H1 (cell line): ENCODE data around the gene RBM6. TPM values are rescaled to one million over a fixed set of nuclear protein-coding genes. Genes with fewer than 3 reads are reported as not detected.

Source experiments
- CTCF ChIA-PET: fragments of 300-600 bp; sonication (Branson Sonifier 250); formaldehyde crosslinking; loops from one replicate; lab custom pipeline; 2021; ENCODE audit not compliant: partially characterized antibody; lab: Charles Lee
- POLR2A ChIA-PET: fragments of 300-600 bp; sonication (Branson Sonifier 250); formaldehyde crosslinking; loops from one replicate; lab custom pipeline; 2021; ENCODE audit warnings: inconsistent platforms; ENCODE audit not compliant: partially characterized antibody; lab: Charles Lee
- DNase-seq, 2 experiments: peaks; one replicate each; pipeline versions ENCODE4 v3.0.0 to v3.0.0-alpha.2; 2010 to 2022; ENCODE audit warnings: low spot score in 2 of 2, low read depth in 1 of 2, mixed read lengths in 1 of 2
- FAIRE-seq: peaks from 2 replicates; lab custom pipeline; 2011; peaks lifted over from hg19 to GRCh38; lab: Jason Lieb, UNC
- H2AFZ ChIP-seq: 2 replicates; pipeline ENCODE4 v1.8.1; 2012; ENCODE audit warnings: low read length, inconsistent platforms
- H2AK5ac ChIP-seq: 2 replicates; pipeline ENCODE4 v1.6.1; 2013; ENCODE audit warnings: low read depth, low read length
- H2BK120ac ChIP-seq: replicated peaks from 2 replicates; pipeline ENCODE3; 2013; ENCODE audit warnings: low read depth, low read length, inconsistent platforms
- H2BK12ac ChIP-seq: 2 replicates; pipeline ENCODE4 v1.6.1; 2013; ENCODE audit warnings: low read depth, low read length
- H2BK15ac ChIP-seq: 2 replicates; pipeline ENCODE4 v1.6.1; 2013; ENCODE audit warnings: low read length
- H2BK20ac ChIP-seq: 2 replicates; pipeline ENCODE4 v1.6.1; 2013; ENCODE audit warnings: low read length
- H2BK5ac ChIP-seq: 2 replicates; pipeline ENCODE4 v1.6.1; 2013; ENCODE audit warnings: low read depth, low read length
- H3K14ac ChIP-seq: 2 replicates; pipeline ENCODE4 v1.6.1; 2013; ENCODE audit warnings: inconsistent platforms; ENCODE audit not compliant: insufficient read length
- H3K18ac ChIP-seq: 2 replicates; pipeline ENCODE4 v1.6.1; 2013; ENCODE audit warnings: low read length; ENCODE audit errors: extremely low read depth
- H3K23ac ChIP-seq: 2 replicates; pipeline ENCODE4 v1.6.1; 2013; ENCODE audit warnings: inconsistent platforms; ENCODE audit not compliant: insufficient read length
- H3K23me2 ChIP-seq: 2 replicates; pipeline ENCODE4 v1.6.1; 2013; ENCODE audit warnings: low read depth, low read length
- H3K27ac ChIP-seq: 2 replicates; pipeline ENCODE4 v1.6.1; 2011; ENCODE audit warnings: low read depth, low read length, inconsistent platforms
- H3K27me3 ChIP-seq, 4 experiments: replicated peaks in 1 of 4; 1 replicate in 1 of 4; 2 replicates in 3 of 4; pipeline versions ENCODE4 v1.6.1 to v1.8.1; 2011 to 2013; ENCODE audit warnings: low read length in 3 of 4, mild to moderate bottlenecking in 3 of 4, inconsistent platforms in 2 of 4, mixed read lengths in 2 of 4, moderate library complexity in 1 of 4; ENCODE audit not compliant: control insufficient read depth in 3 of 4, insufficient read depth in 3 of 4; ENCODE audit errors: extremely low read depth in 1 of 4
- H3K36me3 ChIP-seq, 4 experiments: 2 replicates each; pipeline versions ENCODE4 v1.6.1 to v1.8.1; 2011 to 2013; ENCODE audit warnings: mild to moderate bottlenecking in 4 of 4, low read length in 3 of 4, moderate library complexity in 2 of 4, control low read depth in 1 of 4, inconsistent platforms in 1 of 4; ENCODE audit not compliant: insufficient read depth in 4 of 4, control insufficient read depth in 2 of 4
- H3K4ac ChIP-seq: replicated peaks from 2 replicates; pipeline ENCODE3; 2013; ENCODE audit warnings: low read length, low read depth, mixed read lengths, inconsistent platforms; ENCODE audit not compliant: insufficient read length
- H3K4me1 ChIP-seq, 4 experiments: replicated peaks in 1 of 4; 1 replicate in 1 of 4; 2 replicates in 3 of 4; pipeline versions ENCODE4 v1.6.1 to v1.8.1; 2011 to 2013; ENCODE audit warnings: low read length in 3 of 4, inconsistent platforms in 2 of 4, mixed read lengths in 1 of 4; ENCODE audit not compliant: insufficient read depth in 4 of 4, control insufficient read depth in 3 of 4
- H3K4me2 ChIP-seq, 2 experiments: 2 replicates each; pipeline versions ENCODE4 v1.6.1 to v1.8.1; 2011 to 2013; ENCODE audit warnings: low read depth in 2 of 2, low read length in 2 of 2, control low read depth in 1 of 2, inconsistent platforms in 1 of 2, mild to moderate bottlenecking in 1 of 2; ENCODE audit not compliant: insufficient read depth in 1 of 2
- H3K4me3 ChIP-seq, 4 experiments: fragments of 200-600, 300-600 bp in 1 of 4; sonication (generic), shearing (Covaris generic), sonication (Bioruptor Twin) in 1 of 4; 2 replicates each; pipeline versions ENCODE4 v1.5.1 to v1.8.1; 2011 to 2016; ENCODE audit warnings: low read length in 4 of 4, low read depth in 3 of 4, control low read depth in 2 of 4, inconsistent platforms in 2 of 4, mild to moderate bottlenecking in 2 of 4, mixed read lengths in 1 of 4, moderate library complexity in 1 of 4; ENCODE audit not compliant: insufficient read depth in 2 of 4; ENCODE audit errors: extremely low read depth in 1 of 4
- H3K56ac ChIP-seq: replicated peaks from 2 replicates; pipeline ENCODE3; 2013; ENCODE audit warnings: low read depth, mild to moderate bottlenecking, mixed read lengths, low read length, inconsistent platforms; ENCODE audit not compliant: insufficient read length
- H3K79me1 ChIP-seq: 2 replicates; pipeline ENCODE4 v1.6.1; 2013; ENCODE audit warnings: low read depth, low read length, control low read depth
- H3K79me2 ChIP-seq, 2 experiments: 2 replicates each; pipeline versions ENCODE4 v1.6.1 to v1.8.1; 2012 to 2013; ENCODE audit warnings: low read length in 2 of 2, mild to moderate bottlenecking in 2 of 2, inconsistent platforms in 1 of 2; ENCODE audit not compliant: insufficient read depth in 2 of 2, control insufficient read depth in 1 of 2
- H3K9ac ChIP-seq, 4 experiments: replicated peaks in 1 of 4; 1 replicate in 1 of 4; 2 replicates in 3 of 4; pipeline versions ENCODE4 v1.6.1 to v1.8.1; 2011 to 2013; ENCODE audit warnings: low read depth in 3 of 4, low read length in 3 of 4, control low read depth in 2 of 4, mild to moderate bottlenecking in 2 of 4, moderate library complexity in 2 of 4, inconsistent platforms in 1 of 4; ENCODE audit errors: extremely low read depth in 1 of 4
- H3K9me3 ChIP-seq, 2 experiments: 2 replicates each; pipeline versions ENCODE4 v1.6.1 to v1.8.1; 2012 to 2013; ENCODE audit warnings: mild to moderate bottlenecking in 2 of 2, moderate library complexity in 2 of 2, control low read depth in 1 of 2, inconsistent platforms in 1 of 2, low read depth in 1 of 2, low read length in 1 of 2, mixed read lengths in 1 of 2; ENCODE audit not compliant: insufficient read depth in 2 of 2
- H4K20me1 ChIP-seq, 2 experiments: replicated peaks in 1 of 2; 2 replicates each; pipeline versions ENCODE3 to v1.8.1; 2011 to 2013; ENCODE audit warnings: inconsistent platforms in 2 of 2, low read length in 2 of 2, mild to moderate bottlenecking in 1 of 2; ENCODE audit not compliant: insufficient read depth in 2 of 2, control insufficient read depth in 1 of 2
- H4K5ac ChIP-seq: 2 replicates; pipeline ENCODE4 v1.6.1; 2013; ENCODE audit warnings: low read length, low read depth, mixed read lengths, inconsistent platforms; ENCODE audit not compliant: insufficient read length
- H4K8ac ChIP-seq: 2 replicates; pipeline ENCODE4 v1.8.0; 2013; ENCODE audit warnings: mild to moderate bottlenecking, moderate library complexity, low read length, inconsistent platforms; ENCODE audit not compliant: insufficient read depth; ENCODE audit errors: extremely low read depth
- H4K91ac ChIP-seq: replicated peaks from 2 replicates; pipeline ENCODE3; 2013; ENCODE audit warnings: low read length, mixed read lengths, inconsistent platforms; ENCODE audit not compliant: insufficient read length
- EP300 ChIP-seq, 2 experiments: IDR thresholded peaks; 1 replicate in 1 of 2; 2 replicates in 1 of 2; pipeline ENCODE4 v1.6.1; 2011 to 2012; ENCODE audit warnings: low read depth in 2 of 2, low read length in 2 of 2, mild to moderate bottlenecking in 2 of 2, borderline replicate concordance in 1 of 2, inconsistent platforms in 1 of 2, moderate library complexity in 1 of 2
- HDAC6 ChIP-seq: IDR thresholded peaks from one replicate; pipeline ENCODE4 v1.7.1; 2012; ENCODE audit warnings: low read depth, mild to moderate bottlenecking, inconsistent platforms, low read length, moderate library complexity
- NANOG ChIP-seq: IDR thresholded peaks from 2 replicates; pipeline ENCODE4 v1.6.1; 2011; ENCODE audit warnings: low read length, low read depth, mild to moderate bottlenecking, inconsistent platforms; ENCODE audit not compliant: insufficient read depth, poor library complexity, severe bottlenecking
- RAD21 ChIP-seq, 2 experiments: IDR thresholded peaks in 1 of 2; conservative IDR thresholded peaks in 1 of 2; 2 replicates each; pipeline ENCODE4 v1.6.1; 2011; ENCODE audit warnings: low read depth in 2 of 2, low read length in 2 of 2, improper control_type of control experiment in 1 of 2, inconsistent platforms in 1 of 2, mild to moderate bottlenecking in 1 of 2, moderate library complexity in 1 of 2
- SIRT6 ChIP-seq: IDR thresholded peaks from one replicate; pipeline ENCODE4 v1.7.1; 2012; ENCODE audit warnings: low read length, inconsistent platforms
- SP1 ChIP-seq: IDR thresholded peaks from 2 replicates; pipeline ENCODE4 v1.6.1; 2011; ENCODE audit warnings: low read depth, low read length
- TCF12 ChIP-seq: IDR thresholded peaks from 2 replicates; pipeline ENCODE4 v1.6.1; 2011; ENCODE audit warnings: low read depth, mild to moderate bottlenecking, low read length
- ZNF274 ChIP-seq: IDR thresholded peaks from 2 replicates; pipeline ENCODE4 v1.7.0; 2012; ENCODE audit warnings: low read length, borderline replicate concordance; ENCODE audit errors: extremely low read depth
- WGBS, 2 experiments: shearing (Covaris generic) in 1 of 2; methylation state at CpG; one replicate each; pipeline versions ENCODE4 v1.1.6 to v1.1.7; 2013 to 2015; ENCODE audit warnings: low lambda C conversion rate in 2 of 2, mixed read lengths in 2 of 2, inconsistent platforms in 1 of 2, low coverage in 1 of 2, missing lambda C conversion rate in 1 of 2; ENCODE audit not compliant: insufficient replicate concordance in 2 of 2, insufficient coverage in 1 of 2, insufficient read length in 1 of 2; ENCODE audit errors: extremely low coverage in 1 of 2, missing lambda C conversion rate in 1 of 2; 5-methylcytosine and 5-hydroxymethylcytosine counted together
- polyA plus RNA-seq, 7 experiments: library from polyadenylated mRNA; depleted of rRNA in 3 of 7; stranded (reverse) in 5 of 7; unstranded in 2 of 7; fragments of >200 nt in 5 of 7; fragments of 200-250 nt in 2 of 7; gene quantifications; 1 replicate in 5 of 7; 2 replicates in 1 of 7; 4 replicates in 1 of 7; pipeline versions ENCODE4 v1.2.1 to v1.2.3, GENCODE V29; 2011 to 2013; ENCODE audit warnings: missing spikeins in 2 of 7, mixed read lengths in 2 of 7
- total RNA-seq: library from RNA; stranded (reverse); fragmentation: NEBNext Ultra II Directional; extraction: Animal tissue kit (Norgen Biotek cat#: 25700); gene quantifications from 2 replicates; pipeline ENCODE4 v1.2.1, GENCODE V29; 2021

The RBM6 gene
- total and polyA plus RNA-seq, 2 of the 8 experiments (the other 6 are each of a cell fraction or from before 2014, with no cell fraction given): 30.6 to 80.1 TPM

DNA sequence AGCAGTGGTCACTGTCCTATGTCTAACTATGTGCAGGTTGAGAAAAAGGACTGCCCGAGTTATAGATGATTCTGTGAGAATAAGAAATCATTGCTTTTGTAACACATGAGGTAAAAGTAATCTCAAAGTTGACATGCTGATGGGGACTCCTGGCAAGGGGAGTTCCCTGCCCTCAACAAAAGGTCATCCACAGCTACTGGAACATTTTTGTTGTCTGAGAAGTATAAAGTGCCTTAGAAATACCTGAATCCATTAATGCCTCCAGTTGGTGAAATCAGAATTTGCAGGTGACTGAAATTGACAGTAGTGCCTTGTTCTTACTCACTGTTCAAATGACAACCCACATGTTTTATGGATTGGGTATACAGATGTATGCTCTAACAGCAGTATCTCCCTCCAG is 105.0 kb downstream of the RBM6 start:
- no peak overlapping the region for H2BK120ac ChIP-seq
- CTCF ChIA-PET: no interaction called here
- no peak overlapping the region for H2BK5ac ChIP-seq
- no peaks in the 10 kb centered on the region; the same call in none of the 2 replicates for H3K79me1 ChIP-seq
- H2BK20ac ChIP-seq: no peak overlapping the region
- FAIRE-seq: no peak
- TF ChIP-seq SIRT6 (no peak), SP1 (no peak), NANOG (no peak), TCF12 (no peak), HDAC6 (no peak), ZNF274 (no peak), RAD21 (IDR thresholded peaks at IDR 0.05 in 1 of 2, conservative IDR thresholded peaks at IDR 0.05 in 1 of 2; ENCODE audit: low read depth in 2 of 2, low read length in 2 of 2) (no peak), EP300 (IDR thresholded peaks at IDR 0.05; ENCODE audit: borderline replicate concordance in 1 of 2, low read depth in 2 of 2, low read length in 2 of 2) (no peak)
- H3K4me1 ChIP-seq: no peaks in the 10 kb centered on the region
- no peak overlapping the region for H4K91ac ChIP-seq
- H3K18ac ChIP-seq: no peak overlapping the region
- H3K23me2 ChIP-seq: no peaks in the 10 kb centered on the region
- no peak overlapping the region for H2AK5ac ChIP-seq
- no peak overlapping the region for H3K4me2 ChIP-seq
- no peaks in the 10 kb centered on the region for H4K20me1 ChIP-seq
- no peak overlapping the region for H3K4ac ChIP-seq
- H3K27me3 ChIP-seq: no peaks in the 10 kb centered on the region
- POLR2A ChIA-PET: no interaction called here
- no peak overlapping the region for H3K56ac ChIP-seq
- no peaks in the 10 kb centered on the region for H3K79me2 ChIP-seq
- no peak overlapping the region for H2BK12ac ChIP-seq
- H3K27ac ChIP-seq: no peak overlapping the region
- WGBS, 2 experiments: 86% methylated on average over 1 of the region's 1 CpG; no CpG with 5 or more reads in 1 of the 2 experiments
- H3K14ac ChIP-seq: no peak overlapping the region
- H3K9ac ChIP-seq: no peak overlapping the region
- H4K5ac ChIP-seq: no peak overlapping the region
- H4K8ac ChIP-seq: no peak overlapping the region
- H3K9me3 ChIP-seq: no peaks in the 10 kb centered on the region
- no peak overlapping the region for H3K23ac ChIP-seq
- no peak overlapping the region for H2AFZ ChIP-seq
- H3K36me3 ChIP-seq: peaks cover 0 to 16% (median 9%) of the 10 kb centered on the region in 4 experiments; a peak in 6 of 8 replicates
- H3K4me3 ChIP-seq: no peak overlapping the region
- no peak overlapping the region for H2BK15ac ChIP-seq
- DNase-seq: no peak
